Endodermal cell (in vitro differentiated cells): ENCODE results near the gene RGS7. TPM values are rescaled to one million over a fixed set of nuclear protein-coding genes. Genes with fewer than 3 reads are reported as not detected.

Experiments used
- DNase-seq: peaks from one replicate; pipeline ENCODE4 v3.0.0-alpha.2; 2017
- H3K27ac ChIP-seq: 2 replicates; pipeline ENCODE4 v1.5.1; 2013; ENCODE audit warnings: mild to moderate bottlenecking, low read depth, low read length, moderate library complexity
- H3K27me3 ChIP-seq: 2 replicates; pipeline ENCODE4 v1.6.1; 2013; ENCODE audit warnings: mild to moderate bottlenecking, low read length, moderate library complexity; ENCODE audit not compliant: insufficient read depth, control insufficient read depth, poor library complexity, severe bottlenecking
- H3K36me3 ChIP-seq: 2 replicates; pipeline ENCODE4 v1.7.0; 2013; ENCODE audit warnings: mild to moderate bottlenecking, low read length, moderate library complexity; ENCODE audit not compliant: control insufficient read depth, insufficient read depth
- H3K4me1 ChIP-seq: one replicate; pipeline ENCODE4 v1.7.0; 2013; ENCODE audit warnings: low read length; ENCODE audit not compliant: control insufficient read depth, insufficient read depth
- H3K4me3 ChIP-seq: 2 replicates; pipeline ENCODE4 v1.5.1; 2013; ENCODE audit warnings: mild to moderate bottlenecking, low read length, moderate library complexity
- H3K9ac ChIP-seq: 2 replicates; pipeline ENCODE4 v1.6.1; 2013; ENCODE audit warnings: mild to moderate bottlenecking, low read length, moderate library complexity; ENCODE audit not compliant: poor library complexity, severe bottlenecking; ENCODE audit errors: extremely low read depth
- H3K9me3 ChIP-seq: 2 replicates; pipeline ENCODE4 v1.6.1; 2013; ENCODE audit warnings: mild to moderate bottlenecking, low read length, moderate library complexity; ENCODE audit not compliant: control insufficient read depth
- H3K27ac Mint-ChIP-seq: 2 replicates; pipeline ENCODE4 v1.8.0; 2020; ENCODE audit warnings: mixed read lengths
- H3K27me3 Mint-ChIP-seq: 2 replicates; pipeline ENCODE4 v1.8.0; 2021; ENCODE audit warnings: mild to moderate bottlenecking, mixed read lengths; ENCODE audit not compliant: insufficient read depth
- H3K36me3 Mint-ChIP-seq: 2 replicates; pipeline ENCODE4 v1.8.0; 2020; ENCODE audit warnings: low read depth, mixed read lengths
- H3K4me1 Mint-ChIP-seq: 2 replicates; pipeline ENCODE4 v1.8.0; 2020; ENCODE audit warnings: mixed read lengths
- H3K4me3 Mint-ChIP-seq: 2 replicates; pipeline ENCODE4 v1.8.0; 2020; ENCODE audit warnings: mild to moderate bottlenecking, moderate library complexity, mixed read lengths
- H3K9me3 Mint-ChIP-seq: 2 replicates; pipeline ENCODE4 v1.8.0; 2020; ENCODE audit warnings: mild to moderate bottlenecking, mixed read lengths
- CTCF ChIP-seq: fragments of 200-600 bp; sonication (generic); conservative IDR thresholded peaks from 2 replicates; pipeline ENCODE4 v1.5.0; 2021; ENCODE audit warnings: antibody characterized with exemption, mild to moderate bottlenecking
- WGBS, 2 experiments: methylation state at CpG; one replicate each; pipeline versions ENCODE4 v1.1.5 to v1.1.7; 2013; ENCODE audit warnings: missing lambda C conversion rate in 2 of 2, mixed read lengths in 1 of 2; ENCODE audit not compliant: insufficient coverage in 1 of 2, insufficient read length in 1 of 2; 5-methylcytosine and 5-hydroxymethylcytosine counted together
- total RNA-seq, 2 donors: library from RNA; stranded (reverse); fragmentation: NEBNext Ultra II Directional in 1 of 2; extraction: Animal tissue kit (Norgen Biotek cat#: 25700) in 1 of 2; gene quantifications; 2 replicates in 1 of 2; 3 replicates in 1 of 2; pipeline ENCODE4 v1.2.1, GENCODE V29; 2021

Gene RGS7
- total RNA-seq, 2 donors from 2014 or later = 1.0 to 1.1 TPM

GRCh38 chr1:240771450-240771849, 585.6 kb downstream of the RGS7 start:
- H3K27ac ChIP-seq = no peak overlapping the region
- Mint-ChIP-seq H3K4me1 (no peaks in the 10 kb centered on the region), H3K4me3 (no peak overlapping the region), H3K36me3 (no peaks in the 10 kb centered on the region), H3K27ac (no peak overlapping the region), H3K9me3 (no peaks in the 10 kb centered on the region), H3K27me3 (no peaks in the 10 kb centered on the region)
- H3K4me1 ChIP-seq = no peaks in the 10 kb centered on the region
- DNase-seq = no peak
- no peak overlapping the region for H3K9ac ChIP-seq
- no peak for TF ChIP-seq CTCF
- H3K4me3 ChIP-seq = no peak overlapping the region
- no peaks in the 10 kb centered on the region for H3K9me3 ChIP-seq
- no peaks in the 10 kb centered on the region for H3K27me3 ChIP-seq
- no peaks in the 10 kb centered on the region for H3K36me3 ChIP-seq
- WGBS, 2 experiments = 93 to 97% methylated on average over 8 to 16 of the region's 16 CpGs

- Mint-ChIP-seq H3K27ac (no peak overlapping the region), H3K4me1 (no peaks in the 10 kb centered on the region), H3K4me3 (no peak overlapping the region), H3K36me3 (no peaks in the 10 kb centered on the region), H3K27me3 (no peaks in the 10 kb centered on the region), H3K9me3 (no peaks in the 10 kb centered on the region)
- no peak for TF ChIP-seq CTCF
- Histone ChIP-seq H3K9me3 (no peaks in the 10 kb centered on the region), H3K4me1 (no peaks in the 10 kb centered on the region), H3K4me3 (no peak overlapping the region), H3K27ac (no peak overlapping the region), H3K9ac (no peak overlapping the region), H3K27me3 (no peaks in the 10 kb centered on the region), H3K36me3 (no peaks in the 10 kb centered on the region)
- WGBS, 2 experiments = 69 to 91% methylated on average over 4 of the region's 4 CpGs
- no peak for DNase-seq
Measured at GRCh38 chr1:240768979-240769378, 588.0 kb downstream of the RGS7 start.

GRCh38 chr1:240766831-240767230, 590.2 kb downstream of the RGS7 start:
- Histone ChIP-seq H3K27me3 (no peaks in the 10 kb centered on the region), H3K36me3 (no peaks in the 10 kb centered on the region), H3K27ac (no peak overlapping the region), H3K4me3 (no peak overlapping the region), H3K4me1 (no peaks in the 10 kb centered on the region), H3K9me3 (no peaks in the 10 kb centered on the region), H3K9ac (no peak overlapping the region)
- Mint-ChIP-seq H3K4me1 (no peaks in the 10 kb centered on the region), H3K9me3 (peaks cover 5% of the 10 kb centered on the region), H3K27me3 (no peaks in the 10 kb centered on the region), H3K4me3 (no peak overlapping the region), H3K27ac (no peak overlapping the region), H3K36me3 (peaks cover 2% of the 10 kb centered on the region)
- no peak for DNase-seq
- TF ChIP-seq CTCF = no peak
